SH-SY5Y (cell line): Measurements from ENCODE around the gene SCD5.

ENCODE experiments used
- GATA2 ChIP-seq: IDR thresholded peaks from 2 replicates; pipeline ENCODE4 v1.6.1; 2011; ENCODE audit warnings: mild to moderate bottlenecking, low read depth, low read length
- GATA3 ChIP-seq: IDR thresholded peaks from 2 replicates; pipeline ENCODE4 v1.6.1; 2011; ENCODE audit warnings: low read depth, mild to moderate bottlenecking, low read length, moderate library complexity

- TF ChIP-seq GATA2 (no peak), GATA3 (no peak)
Observed at GRCh38 chr4:82679531-82679930, 119.1 kb downstream of the SCD5 start.
